Amniotic stem cell (primary cell): ENCODE measurements around the gene FZD7.
A peak's percentile ranks its signal among the peaks of the same experiment; 100 is the strongest.

Source experiments
- DNase-seq: peaks from one replicate; lab custom pipeline; 2025; lab: John Stamatoyannopoulos, UW

The FZD7 gene

GRCh38 chr2:202033317-202034248 is at the start of gene FZD7:
FZD7 (plus strand) TSS chr2:202033855; CDS start chr2:202034648, 793 bp downstream.
- DNase-seq = peak; percentile 93

- no peak for DNase-seq
Observed at GRCh38 chr2:201984333-201984732, 49.3 kb upstream of the FZD7 start.

GRCh38 chr2:201984800-201985525 is 48.7 kb upstream of the FZD7 start:
- no peak for DNase-seq

DNA sequence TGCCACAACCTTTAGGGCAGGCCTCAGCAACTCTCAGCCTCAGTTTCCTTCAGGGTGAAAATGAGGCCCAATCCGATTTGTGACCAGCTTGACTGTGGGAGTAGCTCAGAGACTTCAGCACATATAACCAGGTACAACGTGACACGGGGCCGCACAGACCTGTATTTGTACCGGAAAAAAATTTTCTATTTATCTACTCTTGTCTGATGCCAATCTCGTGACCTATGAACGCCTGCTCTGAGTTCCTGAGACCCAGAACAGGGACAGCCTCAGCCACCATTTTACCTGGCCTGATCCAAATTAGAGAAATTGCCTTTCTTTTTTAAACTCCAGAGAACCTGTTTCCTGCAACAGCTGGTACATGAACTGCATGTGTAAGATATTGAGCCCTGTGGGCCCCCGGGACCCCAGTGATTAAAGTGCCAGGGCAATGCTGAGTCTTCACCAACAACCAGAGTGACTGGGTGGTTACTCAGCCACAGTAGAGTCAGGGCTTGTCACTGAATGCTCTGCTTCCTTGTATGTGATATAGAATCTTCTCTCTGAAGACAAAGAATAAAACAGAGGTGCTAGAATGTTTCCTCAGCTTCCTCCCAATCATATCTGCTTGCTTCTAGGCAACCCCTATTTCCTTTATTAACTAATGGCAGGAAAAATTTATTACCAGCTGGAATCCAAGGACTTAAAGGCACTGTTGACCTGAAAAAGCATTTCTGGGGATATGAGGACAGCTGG is 47.8 kb upstream of the FZD7 start:
- no peak for DNase-seq

GRCh38 chr2:201986463-201986735 is 47.3 kb upstream of the FZD7 start:
- no peak for DNase-seq

DNA sequence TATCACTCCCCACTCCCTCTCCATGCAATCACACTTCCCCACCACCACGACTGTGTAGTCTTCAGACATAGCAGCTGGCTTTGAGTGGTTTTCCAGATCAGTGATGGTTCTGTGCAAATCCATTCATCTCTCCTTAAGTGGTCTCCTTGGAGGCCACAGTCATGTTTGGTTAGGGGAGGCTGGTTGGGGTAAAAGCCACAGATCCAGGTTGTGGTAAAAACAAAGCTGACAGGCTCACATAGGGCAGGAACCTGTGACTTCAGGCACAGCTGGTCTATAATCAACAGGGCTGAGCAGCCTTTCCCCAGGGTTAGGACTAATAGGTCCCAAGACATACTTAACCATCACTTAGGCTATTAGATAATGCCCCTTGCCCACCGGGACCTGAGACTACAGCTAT is 46.2 kb upstream of the FZD7 start:
- DNase-seq = no peak

GRCh38 chr2:201990069-201990468 is 43.6 kb upstream of the FZD7 start:
- no peak for DNase-seq

GRCh38 chr2:201992960-201993359 is 40.7 kb upstream of the FZD7 start:
- no peak for DNase-seq

DNA sequence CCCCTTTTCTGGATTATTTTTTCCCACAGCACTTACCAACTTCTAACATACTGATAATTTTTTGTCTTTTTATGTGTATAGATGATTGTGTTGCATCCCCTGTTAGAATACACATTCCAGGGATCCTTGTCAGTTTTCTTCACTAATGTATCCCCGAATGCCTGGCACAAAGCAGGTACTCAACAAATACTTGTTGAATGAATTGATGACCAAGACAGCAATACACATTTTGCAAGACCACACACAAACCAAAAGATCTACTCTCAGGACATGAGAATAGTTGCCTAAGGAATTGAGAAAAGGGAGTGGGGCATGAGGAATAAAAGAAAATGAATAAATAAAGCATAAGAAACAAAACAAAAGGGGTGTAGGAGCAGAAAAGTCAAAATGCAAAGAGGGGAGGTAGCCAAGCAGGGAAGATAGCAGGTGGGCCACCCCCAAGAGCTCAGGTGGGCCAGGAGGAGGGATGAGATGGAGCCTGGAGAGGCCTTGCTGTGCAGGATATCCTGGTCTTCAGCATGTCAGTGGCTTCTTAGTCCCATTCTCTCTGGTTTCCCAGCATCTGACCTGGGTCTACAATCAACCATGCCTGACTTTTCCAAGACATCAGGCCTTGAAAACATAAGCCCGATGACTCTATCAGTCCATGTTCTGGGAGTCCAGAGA is 38.5 kb upstream of the FZD7 start:
- no peak for DNase-seq

GRCh38 chr2:201996006-201996405 is 37.6 kb upstream of the FZD7 start:
- no peak for DNase-seq

GRCh38 chr2:201996679-201997314 is 36.9 kb upstream of the FZD7 start:
- no peak for DNase-seq

- DNase-seq = no peak
Observed at GRCh38 chr2:201999279-201999678, 34.4 kb upstream of the FZD7 start.

DNA sequence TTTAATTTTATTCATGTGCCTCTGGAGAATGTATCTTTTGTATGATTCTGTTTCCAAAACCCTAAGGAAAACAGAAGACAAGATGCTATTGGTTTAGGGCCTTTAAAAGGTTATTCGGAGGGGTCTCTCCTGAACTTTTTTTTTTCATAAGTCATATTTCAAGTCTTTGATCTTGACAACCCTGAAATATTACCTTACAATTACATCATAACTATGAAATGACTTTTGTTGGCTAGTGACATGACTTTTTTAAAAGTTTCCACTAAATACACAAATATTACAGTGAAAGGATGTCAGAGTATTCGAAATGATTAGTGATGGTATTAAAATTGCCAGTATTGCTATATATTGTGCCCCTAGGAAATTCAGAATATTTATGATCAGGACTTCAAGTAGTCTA is 31.8 kb upstream of the FZD7 start:
- DNase-seq = no peak

- DNase-seq = no peak
Observed at GRCh38 chr2:202002381-202002780, 31.3 kb upstream of the FZD7 start.

DNA sequence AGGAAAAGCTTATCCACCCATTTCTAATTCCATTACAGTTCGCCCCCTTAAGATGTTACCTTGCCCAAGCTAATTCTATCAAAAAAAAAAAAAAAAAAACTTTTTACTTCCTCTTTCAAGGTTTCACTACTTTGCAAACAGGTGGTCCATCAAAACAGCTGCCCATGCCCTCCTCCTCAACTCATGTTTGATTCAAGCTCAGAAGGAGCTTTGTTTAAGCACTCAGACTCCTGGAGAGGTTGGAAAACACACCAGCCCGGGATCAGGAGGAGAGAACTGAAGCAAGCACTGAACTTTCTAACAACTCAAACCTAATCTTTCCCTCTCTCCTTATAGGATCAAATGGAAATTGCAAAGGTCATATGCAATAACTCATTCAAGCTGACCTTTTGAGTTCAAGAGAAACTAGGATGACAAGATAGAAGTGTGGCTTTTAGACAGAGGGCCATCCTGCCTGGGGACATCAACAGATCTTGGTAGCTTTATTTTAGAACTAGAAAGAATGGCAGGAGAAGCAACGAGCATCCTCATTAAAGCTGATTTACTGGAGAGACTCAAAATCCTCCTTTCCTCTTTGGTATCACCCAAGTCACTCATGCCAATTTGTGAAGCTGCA is 28.3 kb upstream of the FZD7 start:
- no peak for DNase-seq

- DNase-seq = no peak
Observed at GRCh38 chr2:202006301-202006700, 27.4 kb upstream of the FZD7 start.

DNA sequence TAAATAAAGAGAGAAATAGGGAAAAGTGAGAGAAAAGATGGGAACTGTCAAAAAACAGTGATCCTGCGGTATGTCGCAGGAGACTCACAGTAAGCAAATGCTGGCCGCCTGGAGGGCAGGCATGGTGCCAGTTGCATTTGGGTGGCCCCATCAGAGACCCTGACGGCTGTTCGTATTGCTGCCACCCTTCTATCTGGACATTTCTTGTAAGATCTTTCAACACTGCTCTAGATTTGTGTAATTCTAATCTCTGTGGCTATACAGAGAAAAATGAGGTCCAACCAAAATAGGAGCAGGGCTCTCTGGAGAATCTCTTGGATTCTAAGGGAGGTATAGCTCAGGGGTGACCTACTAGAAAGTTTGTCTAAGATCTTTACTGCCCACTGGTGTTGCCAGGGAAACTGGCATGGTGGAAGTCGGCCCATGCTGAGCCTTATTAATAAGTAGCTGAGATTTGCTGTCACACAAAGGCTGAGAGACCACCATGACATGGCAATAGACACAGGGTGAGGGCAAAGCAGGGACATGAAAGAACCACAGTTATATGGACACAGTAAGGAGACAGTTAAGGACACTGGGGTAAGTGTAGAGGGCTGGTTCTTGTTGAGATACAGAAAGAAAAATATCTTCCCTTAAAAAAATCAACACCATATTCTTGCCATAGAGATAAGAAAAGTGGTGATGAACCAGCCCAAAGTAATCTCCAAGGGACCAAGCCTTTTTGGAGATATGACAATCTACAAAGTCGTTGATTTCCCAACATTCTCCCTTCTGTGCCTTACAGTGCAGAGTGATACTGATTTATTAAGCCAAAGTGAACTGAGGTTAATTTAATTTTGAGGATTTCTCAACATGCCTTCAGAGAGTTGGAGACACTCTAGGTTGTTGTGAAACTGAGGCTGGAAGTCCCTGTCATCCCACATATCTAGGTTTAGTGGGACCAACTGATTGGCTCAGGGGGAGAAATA is 26.4 kb upstream of the FZD7 start:
- DNase-seq = no peak

DNA sequence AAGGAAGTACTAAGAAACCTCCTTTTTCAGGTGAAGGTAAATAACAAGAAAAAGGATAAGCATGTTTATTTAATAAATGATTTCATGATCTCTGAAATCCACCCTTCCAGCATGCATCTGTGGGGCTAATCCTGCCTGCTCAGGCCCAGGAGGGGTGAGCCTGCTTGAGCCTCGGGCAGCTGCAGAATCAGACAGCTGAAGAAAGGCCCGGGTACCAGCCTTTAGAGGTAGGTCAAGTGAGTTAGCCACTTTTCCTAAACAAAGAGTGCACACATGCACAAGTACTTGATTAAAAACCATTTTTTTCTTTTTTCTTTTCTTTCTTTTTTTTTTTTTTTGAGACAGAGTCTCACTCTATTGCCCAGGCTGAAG is 25.7 kb upstream of the FZD7 start:
- DNase-seq = no peak

GRCh38 chr2:202009019-202009481 is 24.6 kb upstream of the FZD7 start:
- DNase-seq = no peak

DNA sequence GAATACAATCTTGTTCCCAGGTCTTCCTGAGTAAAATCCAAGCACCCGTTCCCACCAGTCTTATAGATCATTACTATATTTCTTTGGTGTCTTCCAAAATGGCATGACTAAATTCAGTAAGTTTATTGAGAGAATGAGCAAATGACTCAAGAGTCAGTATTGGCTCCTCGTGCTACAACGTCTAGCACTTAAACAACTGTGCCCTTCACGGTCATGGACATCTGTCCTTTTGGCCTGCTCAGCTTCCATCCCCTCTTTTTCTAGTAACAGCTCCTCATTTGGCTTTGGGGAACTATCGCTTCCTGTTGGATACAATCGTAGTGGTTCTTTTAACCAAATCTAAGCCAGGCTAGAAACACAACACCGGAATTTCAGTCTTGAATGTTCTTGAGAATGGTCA is 24.1 kb upstream of the FZD7 start:
- DNase-seq = no peak
